Measurements from ENCODE around the gene PAK6.
A peak's percentile ranks its signal among the peaks of the same experiment; 100 is the strongest.

PAK6 gene

DNA sequence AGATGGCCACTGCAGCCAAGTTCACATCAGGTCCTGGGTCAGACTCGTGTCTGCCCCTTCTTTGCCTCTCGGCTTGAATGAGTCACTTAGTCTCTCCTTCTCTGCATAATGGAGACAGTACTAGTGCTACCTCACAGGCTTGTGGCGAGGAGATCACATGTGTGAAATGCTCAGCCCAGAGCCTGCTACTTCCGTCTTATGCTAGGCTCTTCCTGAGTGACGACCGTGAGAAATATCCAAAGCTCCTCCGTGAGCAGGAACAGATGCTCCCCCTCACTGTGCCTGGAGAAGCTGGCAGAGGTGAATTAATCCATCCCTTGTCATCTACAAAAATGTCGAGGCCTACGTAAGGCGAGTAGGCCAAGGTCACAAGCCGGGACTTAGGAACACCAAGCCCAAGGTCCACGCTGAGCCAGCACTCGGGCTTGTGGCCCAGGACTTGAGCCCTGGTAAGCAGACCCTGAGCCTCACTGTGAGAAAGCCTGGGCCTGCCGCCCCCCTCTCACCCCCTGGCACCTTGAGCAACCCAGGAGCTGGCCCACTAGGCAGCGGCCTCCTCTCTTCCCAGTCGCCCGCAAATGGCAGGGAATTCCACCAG, 17.9 kb downstream of the PAK6 start:
- DNase-seq = no peak

DNA sequence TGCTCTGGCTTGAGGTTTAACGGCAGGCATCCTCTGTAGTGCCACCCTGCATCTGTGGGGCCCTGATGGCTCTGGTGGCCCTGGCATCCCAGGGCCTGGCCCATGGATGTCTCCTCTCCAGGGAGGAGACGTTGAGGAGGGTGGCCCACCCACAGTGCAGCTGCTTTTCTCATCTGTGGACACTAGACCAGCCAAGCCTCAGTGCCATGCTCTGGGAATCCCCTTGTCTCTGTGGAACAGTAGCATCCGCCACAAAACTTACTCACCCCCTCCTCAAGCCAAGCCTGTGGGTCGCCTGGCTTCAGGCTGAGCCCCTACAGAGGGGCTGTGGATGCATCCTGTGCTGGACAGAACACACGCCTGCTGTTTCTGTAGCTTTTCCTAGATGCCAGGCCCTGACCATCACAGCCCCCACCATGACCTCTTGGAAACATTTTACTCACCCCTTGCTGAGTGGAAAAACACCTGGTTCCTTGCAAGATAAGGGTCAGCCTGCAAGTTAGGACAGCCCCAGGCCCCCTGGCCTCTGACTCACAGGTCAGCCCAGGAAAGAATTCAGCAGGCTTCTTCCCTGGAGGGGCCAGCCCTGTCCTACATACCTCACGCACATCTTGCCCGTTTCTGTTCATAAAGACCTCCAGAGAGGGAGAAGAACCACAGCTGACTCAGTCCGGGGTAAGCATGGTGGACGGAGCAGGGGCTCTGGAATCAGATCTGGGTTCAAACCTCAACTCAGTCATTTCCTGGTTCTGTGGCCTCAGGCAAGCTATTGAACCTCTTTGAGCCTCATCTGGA, 19.0 kb downstream of the PAK6 start:
- no peak for DNase-seq

DNA sequence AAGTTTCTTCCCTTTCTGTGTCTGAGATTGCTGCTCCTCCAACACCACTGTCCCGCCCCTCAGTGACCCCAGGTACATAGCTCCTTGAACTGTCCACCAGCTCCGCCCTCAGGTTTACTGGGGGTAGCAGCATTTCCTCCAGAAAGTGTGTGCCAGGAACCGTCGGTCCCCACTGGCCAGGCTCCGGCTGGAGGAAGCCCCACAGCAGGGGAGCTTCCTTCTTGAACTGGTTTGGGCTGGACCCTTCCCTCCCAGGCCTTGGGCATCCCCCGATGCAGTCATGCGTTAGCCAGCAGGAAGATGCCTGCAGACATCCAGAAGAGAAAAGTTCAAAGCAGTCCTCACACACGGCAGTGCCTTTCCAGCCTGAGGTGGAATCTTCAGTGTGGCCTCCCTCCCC, 19.7 kb downstream of the PAK6 start:
- DNase-seq = no peak

DNA sequence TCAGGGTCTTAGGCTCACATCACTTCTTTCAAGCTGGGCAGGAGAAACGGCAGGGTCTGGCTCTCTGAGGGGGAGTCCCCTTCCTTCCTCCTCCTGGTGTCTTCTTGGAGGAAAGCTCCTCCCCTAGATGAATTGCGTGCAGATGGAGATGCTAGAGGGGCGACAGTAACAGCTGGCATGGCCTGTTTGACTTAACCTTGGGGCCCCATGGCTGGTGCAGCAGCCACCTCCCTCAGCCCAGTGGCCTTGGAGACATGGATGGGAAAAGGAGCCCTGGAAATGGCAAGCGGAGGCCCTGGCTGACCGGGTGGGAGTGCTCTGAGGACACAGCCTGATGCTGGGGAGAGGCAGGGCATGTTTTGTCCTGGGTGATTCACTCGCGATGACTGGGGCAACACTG, 20.2 kb downstream of the PAK6 start:
- DNase-seq = no peak

DNA sequence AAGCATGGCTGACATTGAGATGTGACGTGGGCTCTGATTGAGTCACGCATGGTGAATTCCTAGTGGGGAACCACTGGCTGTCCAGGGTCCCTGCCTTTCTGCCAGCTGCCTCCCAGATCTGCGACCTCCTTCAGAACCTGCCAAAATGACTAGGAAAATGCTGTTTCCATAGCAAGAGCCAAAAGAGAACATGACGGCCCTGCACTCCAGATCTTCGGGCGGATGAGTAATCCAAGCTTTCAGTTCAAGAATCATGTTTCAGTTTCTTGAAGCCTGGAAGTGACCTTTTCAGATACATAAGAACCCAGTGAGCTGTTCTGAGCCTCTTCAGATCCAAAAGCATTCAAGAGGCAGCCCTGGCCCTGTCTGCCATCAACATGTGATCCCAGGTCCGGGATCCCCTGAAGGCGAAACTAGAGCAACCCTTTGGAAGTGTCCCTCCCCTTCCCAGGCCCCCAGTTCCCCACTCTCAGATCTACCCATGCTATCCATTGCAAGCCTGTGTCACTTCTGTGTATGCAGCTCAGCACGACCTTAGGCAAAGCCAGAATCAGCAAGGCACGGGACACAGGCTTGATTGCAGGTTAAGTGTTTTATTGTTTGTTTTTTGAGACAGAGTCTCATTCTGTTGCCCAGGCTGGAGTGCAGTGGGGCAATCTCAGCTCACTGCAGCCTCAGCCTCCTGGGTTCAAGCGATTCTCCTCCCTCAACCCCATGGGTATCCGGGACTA, 24.3 kb downstream of the PAK6 start:
- no peak for DNase-seq

DNA sequence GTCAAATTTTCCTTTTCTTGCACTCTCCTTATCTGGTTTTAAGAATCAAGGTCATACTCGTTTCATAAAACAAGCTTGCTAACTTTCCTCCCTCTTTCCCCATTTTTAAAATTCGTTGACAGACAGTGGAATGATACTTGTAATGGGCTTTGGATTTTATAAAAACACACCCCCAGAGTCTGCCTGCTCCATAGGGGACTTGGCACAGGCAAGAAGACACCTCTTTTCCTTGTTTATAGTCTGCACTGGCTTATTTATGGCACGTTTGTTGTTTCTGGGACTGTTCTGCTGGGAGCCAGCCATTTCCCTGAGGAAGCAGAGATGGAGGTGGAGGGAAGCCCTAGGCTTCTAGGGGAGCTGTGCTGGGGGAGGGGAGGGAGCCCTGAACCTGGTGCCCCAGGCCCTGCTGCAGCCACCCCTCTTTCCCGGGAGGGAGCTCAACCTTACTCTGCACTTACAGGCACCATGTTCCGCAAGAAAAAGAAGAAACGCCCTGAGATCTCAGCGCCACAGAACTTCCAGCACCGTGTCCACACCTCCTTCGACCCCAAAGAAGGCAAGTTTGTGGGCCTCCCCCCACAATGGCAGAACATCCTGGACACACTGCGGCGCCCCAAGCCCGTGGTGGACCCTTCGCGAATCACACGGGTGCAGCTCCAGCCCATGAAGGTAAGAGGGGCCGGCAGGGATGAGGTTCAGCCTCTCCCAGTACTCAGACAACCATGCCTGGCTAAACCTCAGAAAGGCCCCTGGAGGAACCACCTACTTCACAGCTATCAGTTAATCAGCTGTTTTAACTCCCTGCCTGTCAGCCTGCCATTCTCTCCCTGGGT, 25.7 kb downstream of the PAK6 start:
- no peak for DNase-seq

DNA sequence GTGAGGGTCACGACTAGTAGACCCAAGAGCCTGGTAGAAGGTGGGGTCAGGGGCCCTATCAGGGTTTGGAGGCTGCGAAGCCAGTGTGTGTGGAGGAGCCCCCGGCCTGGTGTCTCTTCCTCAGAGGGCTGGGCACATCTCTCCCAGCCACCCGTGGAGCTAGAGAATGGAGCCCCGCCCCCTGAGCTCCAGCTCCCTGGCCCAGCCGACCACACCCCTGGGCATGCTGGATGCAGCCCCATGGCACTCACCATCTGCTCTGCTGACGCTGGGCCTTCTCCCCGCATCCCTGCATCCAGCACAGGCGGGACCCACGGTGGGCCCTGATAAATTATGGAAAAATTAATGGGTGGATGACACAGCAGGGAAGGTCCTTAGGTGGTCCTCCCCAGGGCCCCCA, 26.5 kb downstream of the PAK6 start:
- DNase-seq = no peak

DNA sequence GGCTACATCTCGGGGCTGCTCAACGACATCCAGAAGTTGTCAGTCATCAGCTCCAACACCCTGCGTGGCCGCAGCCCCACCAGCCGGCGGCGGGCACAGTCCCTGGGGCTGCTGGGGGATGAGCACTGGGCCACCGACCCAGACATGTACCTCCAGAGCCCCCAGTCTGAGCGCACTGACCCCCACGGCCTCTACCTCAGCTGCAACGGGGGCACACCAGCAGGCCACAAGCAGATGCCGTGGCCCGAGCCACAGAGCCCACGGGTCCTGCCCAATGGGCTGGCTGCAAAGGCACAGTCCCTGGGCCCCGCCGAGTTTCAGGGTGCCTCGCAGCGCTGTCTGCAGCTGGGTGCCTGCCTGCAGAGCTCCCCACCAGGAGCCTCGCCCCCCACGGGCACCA, 27.0 kb downstream of the PAK6 start:
- no peak for DNase-seq

DNA sequence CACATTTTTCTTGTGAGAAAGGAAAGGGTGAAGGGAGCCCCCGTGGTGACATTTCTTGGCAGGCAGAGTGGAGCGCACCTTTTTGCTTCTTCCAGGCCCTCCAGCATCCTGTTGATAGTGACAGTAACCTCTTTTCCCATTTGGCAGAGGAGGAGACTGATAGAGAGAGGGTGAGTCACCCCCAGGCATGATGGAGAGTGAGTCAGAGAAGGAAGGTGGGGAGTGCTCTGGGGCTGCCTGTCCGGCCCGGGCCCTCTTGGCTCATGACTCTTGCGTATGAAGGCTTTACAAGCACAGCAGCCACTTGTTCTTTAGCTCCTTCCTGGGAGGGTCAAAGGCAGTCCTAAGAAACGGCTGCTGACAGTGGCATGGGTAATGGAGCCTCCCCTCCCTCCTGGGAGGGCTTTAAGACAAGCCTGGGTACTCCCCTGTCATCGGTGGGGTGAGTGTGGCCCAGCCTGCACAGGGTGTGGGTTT, 28.0 kb downstream of the PAK6 start:
- no peak for DNase-seq

DNA sequence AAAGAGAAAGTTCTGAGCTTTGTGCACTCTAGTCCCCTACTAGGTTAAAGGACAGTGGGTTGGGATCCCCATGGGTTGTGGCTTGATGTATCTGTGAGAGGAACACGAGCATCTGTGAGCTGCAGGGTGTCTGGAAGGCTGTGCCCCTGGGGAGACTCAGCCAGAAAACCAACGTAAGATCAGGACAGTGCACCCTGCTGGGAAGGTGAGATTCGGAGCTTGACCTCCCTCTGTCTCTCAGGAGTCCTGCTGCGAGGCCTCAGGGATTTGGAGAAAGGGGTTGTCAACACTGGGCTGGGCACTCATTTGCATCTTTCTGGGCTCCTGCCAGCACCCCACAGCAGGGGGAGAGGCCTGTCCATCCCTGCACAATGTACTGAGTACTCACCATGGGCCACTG, 28.8 kb downstream of the PAK6 start:
- DNase-seq = no peak

DNA sequence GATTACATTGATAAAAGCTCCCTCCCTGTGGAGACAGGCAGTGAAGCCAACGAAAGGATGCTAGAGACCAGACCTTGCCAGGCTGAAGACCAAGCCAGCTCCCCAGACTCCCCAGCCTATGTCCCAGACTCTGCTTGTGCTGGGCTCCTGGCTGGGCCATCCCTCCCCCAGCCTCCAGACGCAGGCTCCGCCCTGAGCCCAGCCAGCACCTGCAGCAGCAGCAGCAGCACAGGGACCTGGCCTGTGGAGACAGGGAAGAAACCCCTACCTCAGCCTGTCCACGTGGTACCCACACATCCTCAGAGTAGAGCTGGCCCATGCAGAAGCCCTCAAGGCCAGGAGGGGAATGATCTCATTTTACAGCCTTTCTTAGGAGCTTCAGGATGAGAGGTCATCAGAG, 30.7 kb downstream of the PAK6 start:
- DNase-seq = no peak

DNA sequence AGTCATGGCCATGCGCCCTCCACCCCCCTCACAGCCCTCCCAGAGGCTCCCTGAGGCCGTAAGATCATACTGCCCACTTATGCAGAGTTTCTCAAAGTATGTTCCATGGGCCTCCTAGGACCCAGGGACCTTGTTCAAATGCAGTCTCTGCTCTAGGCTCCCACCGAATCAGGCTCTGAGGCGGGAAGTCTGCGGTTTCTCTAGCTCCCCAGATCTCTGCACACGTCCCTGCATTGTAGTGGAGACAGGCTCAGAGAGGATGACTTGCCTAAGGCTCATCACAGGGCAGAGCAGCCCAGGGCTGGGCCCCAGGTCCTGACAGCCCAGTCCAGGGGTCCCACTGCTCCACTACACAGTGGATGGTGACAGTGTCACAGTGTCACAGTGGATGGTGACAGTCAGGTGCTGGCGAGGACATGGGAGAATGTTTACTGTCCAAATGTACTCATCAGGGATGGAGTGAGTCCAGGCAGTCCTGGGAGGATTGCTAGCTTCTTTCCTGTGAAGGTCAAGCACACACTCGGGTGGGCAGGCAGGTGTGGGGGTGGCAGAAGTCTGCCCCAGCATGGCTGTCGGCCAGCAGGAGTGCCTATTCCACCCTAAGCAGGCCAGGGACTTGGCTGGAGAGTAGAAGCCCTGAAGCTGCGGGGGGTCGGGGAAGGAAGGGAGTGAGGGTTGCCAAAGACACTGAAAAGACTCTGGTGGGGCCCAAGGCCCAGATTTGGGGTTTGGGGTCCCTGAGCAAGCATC, 31.6 kb downstream of the PAK6 start:
- DNase-seq = no peak

DNA sequence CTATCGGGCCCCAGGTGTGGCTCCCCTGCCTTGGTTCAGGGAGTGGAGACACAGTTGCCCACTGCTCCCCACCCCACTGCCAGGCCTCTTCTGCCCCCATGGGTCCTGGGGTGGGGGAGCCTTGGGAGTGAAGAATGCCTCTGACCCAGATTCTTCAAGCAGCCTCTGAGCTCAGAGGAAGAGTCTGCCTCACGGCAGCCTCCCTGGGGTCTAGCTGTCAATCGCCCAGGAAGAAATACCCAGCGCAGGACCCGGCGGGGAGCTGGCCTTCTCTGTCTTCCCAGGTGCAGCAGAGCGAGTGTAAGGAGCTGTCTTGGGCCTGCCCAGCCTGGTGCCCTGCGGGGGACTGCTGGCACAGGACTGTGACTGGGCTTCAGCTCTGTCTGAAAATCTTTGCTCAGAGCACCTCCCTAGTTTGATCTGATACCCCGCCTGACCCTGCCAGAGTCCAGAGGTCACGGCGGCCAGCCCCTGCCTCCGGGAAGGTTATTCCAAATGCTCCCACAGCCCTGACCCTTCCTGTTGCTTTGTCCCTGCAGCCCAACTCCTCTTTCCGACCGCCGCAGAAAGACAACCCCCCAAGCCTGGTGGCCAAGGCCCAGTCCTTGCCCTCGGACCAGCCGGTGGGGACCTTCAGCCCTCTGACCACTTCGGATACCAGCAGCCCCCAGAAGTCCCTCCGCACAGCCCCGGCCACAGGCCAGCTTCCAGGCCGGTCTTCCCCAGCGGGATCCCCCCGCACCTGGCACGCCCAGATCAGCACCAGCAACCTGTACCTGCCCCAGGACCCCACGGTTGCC, 33.0 kb downstream of the PAK6 start:
- DNase-seq = no peak

DNA sequence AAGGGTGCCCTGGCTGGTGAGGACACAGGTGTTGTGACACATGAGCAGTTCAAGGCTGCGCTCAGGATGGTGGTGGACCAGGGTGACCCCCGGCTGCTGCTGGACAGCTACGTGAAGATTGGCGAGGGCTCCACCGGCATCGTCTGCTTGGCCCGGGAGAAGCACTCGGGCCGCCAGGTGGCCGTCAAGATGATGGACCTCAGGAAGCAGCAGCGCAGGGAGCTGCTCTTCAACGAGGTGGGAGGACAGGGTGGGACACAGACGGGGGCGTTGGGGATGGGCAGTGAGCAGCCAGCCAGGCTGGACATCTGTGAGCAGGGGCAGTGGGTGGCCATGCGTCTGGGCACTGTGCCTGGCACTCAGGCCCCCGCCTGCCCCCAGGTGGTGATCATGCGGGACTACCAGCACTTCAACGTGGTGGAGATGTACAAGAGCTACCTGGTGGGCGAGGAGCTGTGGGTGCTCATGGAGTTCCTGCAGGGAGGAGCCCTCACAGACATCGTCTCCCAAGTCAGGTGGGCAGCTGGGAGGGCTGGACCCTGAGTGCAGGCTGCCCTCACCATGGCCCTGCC, 33.7 kb downstream of the PAK6 start:
- DNase-seq = peak; percentile 10

DNA sequence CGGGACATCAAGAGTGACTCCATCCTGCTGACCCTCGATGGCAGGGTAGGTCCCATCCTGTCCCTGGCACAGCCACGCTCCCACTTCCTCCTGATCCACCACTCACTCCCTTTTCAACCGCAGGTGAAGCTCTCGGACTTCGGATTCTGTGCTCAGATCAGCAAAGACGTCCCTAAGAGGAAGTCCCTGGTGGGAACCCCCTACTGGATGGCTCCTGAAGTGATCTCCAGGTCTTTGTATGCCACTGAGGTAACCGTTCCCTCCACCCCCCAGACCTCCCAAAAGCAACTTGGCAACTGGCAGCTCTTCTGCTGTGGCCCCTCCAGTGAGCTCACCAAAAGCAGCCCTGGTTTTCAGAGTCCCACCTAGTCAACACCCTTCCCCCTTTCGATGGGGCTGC, 34.6 kb downstream of the PAK6 start:
- no peak for DNase-seq

DNA sequence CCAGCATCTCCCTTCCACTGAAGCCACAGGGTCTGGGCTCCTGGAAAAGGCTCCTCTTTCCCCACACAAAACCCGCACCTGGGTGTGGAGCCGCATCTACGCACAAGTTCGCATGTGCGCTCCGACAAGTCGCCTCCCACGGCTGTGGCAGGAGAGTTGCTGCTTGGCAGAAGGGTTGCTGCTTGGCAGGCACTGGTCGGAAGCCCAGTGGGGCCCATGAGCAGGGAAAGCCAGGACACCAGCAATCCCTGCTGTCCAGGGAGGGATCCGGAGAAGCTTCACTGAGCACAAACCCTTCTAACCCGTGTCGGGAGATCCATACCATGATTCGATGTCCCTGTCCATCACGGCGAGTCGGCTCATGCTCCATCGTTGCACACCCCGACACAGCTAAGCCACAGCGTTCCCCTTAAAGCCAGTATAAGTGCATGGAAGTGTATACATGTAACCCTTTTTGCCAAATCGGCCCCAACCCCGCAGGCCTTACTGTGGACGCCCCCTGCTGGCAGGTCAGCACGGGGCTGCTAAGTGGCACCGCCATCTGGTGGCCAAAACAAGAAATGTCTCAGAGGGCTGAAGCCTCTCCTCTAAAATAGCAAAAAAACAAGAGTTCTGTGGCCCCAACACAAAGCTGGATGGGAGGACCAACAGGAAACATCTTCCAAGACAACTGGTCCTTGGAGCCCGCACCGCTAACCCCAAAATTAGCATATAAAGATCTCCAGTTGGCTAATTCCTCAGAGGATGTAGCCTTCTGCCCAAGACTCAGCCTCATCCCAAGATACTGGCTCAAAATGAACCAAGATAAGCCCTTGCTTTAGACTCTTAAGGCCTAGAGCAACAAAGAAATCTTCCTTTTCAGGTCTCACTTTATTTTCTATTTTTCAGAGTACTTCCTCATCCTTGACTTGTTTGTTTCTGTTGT, 35.7 kb downstream of the PAK6 start:
- DNase-seq = peak; percentile 91

DNA sequence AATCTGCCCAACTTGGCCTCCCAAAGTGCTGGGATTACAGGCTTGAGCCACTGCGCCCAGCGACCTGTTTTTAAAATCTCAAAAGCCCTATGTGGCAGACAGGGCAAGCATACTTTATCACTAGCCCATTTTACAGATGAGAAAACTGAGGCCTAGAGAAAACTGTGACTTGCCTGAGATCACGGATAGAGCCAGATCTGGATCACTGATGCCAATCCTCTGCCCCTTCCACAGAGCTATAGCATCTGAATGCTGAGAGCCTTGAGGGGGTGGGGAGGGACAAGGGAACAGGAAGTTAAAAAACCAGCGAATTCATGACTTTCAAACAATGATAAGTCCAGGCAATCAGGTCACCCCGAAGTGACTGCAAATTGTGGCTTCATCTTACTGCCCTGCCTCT, 36.7 kb downstream of the PAK6 start:
- no peak for DNase-seq

DNA sequence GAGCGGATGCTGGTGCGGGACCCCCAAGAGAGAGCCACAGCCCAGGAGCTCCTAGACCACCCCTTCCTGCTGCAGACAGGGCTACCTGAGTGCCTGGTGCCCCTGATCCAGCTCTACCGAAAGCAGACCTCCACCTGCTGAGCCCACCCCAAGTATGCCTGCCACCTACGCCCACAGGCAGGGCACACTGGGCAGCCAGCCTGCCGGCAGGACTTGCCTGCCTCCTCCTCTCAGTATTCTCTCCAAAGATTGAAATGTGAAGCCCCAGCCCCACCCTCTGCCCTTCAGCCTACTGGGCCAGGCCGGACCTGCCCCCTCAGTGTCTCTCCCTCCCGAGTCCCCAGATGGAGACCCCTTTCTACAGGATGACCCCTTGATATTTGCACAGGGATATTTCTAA, 37.1 kb downstream of the PAK6 start:
- no peak for DNase-seq

DNA sequence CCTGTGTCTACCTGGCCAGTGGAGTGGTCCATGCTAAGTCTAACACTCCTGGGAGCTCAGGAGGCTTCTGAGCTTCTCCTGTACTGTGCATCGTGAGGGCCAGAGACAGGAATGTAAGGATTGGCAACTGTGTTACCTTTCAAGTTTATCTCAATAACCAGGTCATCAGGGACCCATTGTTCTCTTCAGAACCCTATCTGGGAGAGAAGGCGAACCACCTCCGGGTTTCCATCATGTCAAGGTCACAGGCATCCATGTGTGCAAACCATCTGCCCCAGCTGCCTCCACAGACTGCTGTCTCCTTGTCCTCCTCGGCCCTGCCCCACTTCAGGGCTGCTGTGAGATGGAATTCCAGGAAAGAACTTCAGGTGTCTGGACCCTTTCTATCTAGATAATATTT, 38.1 kb downstream of the PAK6 start:
- no peak for DNase-seq

DNA sequence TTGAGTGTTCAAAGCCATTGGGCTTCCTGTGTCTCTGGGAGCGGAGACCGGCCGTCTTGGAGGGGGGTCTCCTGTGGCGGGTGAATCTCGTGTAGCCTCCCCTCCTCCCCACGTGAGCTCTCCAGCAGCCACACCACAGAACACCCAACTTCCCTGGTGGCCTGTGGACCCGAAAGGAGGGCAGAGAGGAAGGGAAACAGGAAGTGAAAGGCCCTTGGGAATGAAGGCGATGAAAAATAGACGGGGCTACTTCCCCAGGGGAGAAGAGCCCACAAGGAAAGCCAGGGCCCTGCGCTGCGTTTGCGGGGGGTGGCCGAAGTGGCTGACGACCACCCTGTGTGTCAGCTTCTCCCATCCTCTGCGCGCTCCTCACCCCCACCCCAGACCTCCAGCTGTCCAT, 38.6 kb downstream of the PAK6 start:
- DNase-seq = no peak

All from CD4-positive, alpha-beta T cell treated with Interleukin-6 for 4 hours (primary cell).